Astrocyte (in vitro differentiated cells and primary cell): ENCODE data around the gene MMP14. TPM values are rescaled to one million over a fixed set of nuclear protein-coding genes. Genes with fewer than 3 reads are reported as not detected.
"Not testable (repeated sequence)": the region's sequence is repeated elsewhere in the genome, so short reads cannot be mapped to it uniquely, and the experiment has no call there.

Source experiments
- DNase-seq: peaks from one replicate; pipeline ENCODE4 v3.0.0-alpha.2; 2010; ENCODE audit warnings: low read depth
- FAIRE-seq: peaks from 2 replicates; lab custom pipeline; 2011; peaks lifted over from hg19 to GRCh38; lab: Jason Lieb, UNC
- H2AFZ ChIP-seq: 2 replicates; pipeline ENCODE4 v1.6.0; 2012; ENCODE audit warnings: low read depth, low read length, inconsistent platforms
- H3K27ac ChIP-seq: 2 replicates; pipeline ENCODE4 v1.5.1; 2011; ENCODE audit warnings: low read depth, low read length, inconsistent platforms
- H3K27me3 ChIP-seq: 2 replicates; pipeline ENCODE4 v1.6.0; 2011; ENCODE audit warnings: low read length, inconsistent platforms; ENCODE audit not compliant: insufficient read depth
- H3K36me3 ChIP-seq: 2 replicates; pipeline ENCODE4 v1.5.1; 2011; ENCODE audit warnings: low read length, inconsistent platforms; ENCODE audit not compliant: insufficient read depth
- H3K4me1 ChIP-seq: 2 replicates; pipeline ENCODE4 v1.5.1; 2011; ENCODE audit warnings: low read length, inconsistent platforms; ENCODE audit not compliant: insufficient read depth
- H3K4me2 ChIP-seq: 2 replicates; pipeline ENCODE4 v1.6.0; 2012; ENCODE audit warnings: low read length, inconsistent platforms
- H3K4me3 ChIP-seq: 2 replicates; pipeline ENCODE4 v1.5.1; 2011; ENCODE audit warnings: low read depth, mild to moderate bottlenecking, low read length, inconsistent platforms; ENCODE audit not compliant: insufficient read depth
- H3K79me2 ChIP-seq: 2 replicates; pipeline ENCODE4 v1.6.0; 2012; ENCODE audit warnings: mild to moderate bottlenecking, low read length, inconsistent platforms; ENCODE audit not compliant: insufficient read depth
- H3K9ac ChIP-seq: 2 replicates; pipeline ENCODE4 v1.6.0; 2012; ENCODE audit warnings: mild to moderate bottlenecking, low read length, inconsistent platforms
- H3K9me3 ChIP-seq: 2 replicates; pipeline ENCODE4 v1.5.1; 2012; ENCODE audit warnings: low read depth, mild to moderate bottlenecking, low read length, inconsistent platforms; ENCODE audit not compliant: insufficient read depth
- H4K20me1 ChIP-seq: 2 replicates; pipeline ENCODE4 v1.6.0; 2012; ENCODE audit warnings: low read length, inconsistent platforms; ENCODE audit not compliant: insufficient read depth
- H3K27ac Mint-ChIP-seq: one replicate; pipeline ENCODE4 v1.8.0; 2021; ENCODE audit warnings: mild to moderate bottlenecking, mixed read lengths; ENCODE audit not compliant: unreplicated experiment
- H3K27me3 Mint-ChIP-seq: one replicate; pipeline ENCODE4 v1.8.0; 2021; ENCODE audit warnings: low read depth, mixed read lengths; ENCODE audit not compliant: unreplicated experiment
- H3K36me3 Mint-ChIP-seq: one replicate; pipeline ENCODE4 v1.8.0; 2021; ENCODE audit warnings: low read depth, mixed read lengths; ENCODE audit not compliant: unreplicated experiment
- H3K4me1 Mint-ChIP-seq: one replicate; pipeline ENCODE4 v1.8.0; 2021; ENCODE audit warnings: low read depth, mixed read lengths; ENCODE audit not compliant: unreplicated experiment
- H3K4me3 Mint-ChIP-seq: one replicate; pipeline ENCODE4 v1.8.0; 2021; ENCODE audit warnings: mild to moderate bottlenecking, moderate library complexity, mixed read lengths; ENCODE audit not compliant: unreplicated experiment
- H3K9me3 Mint-ChIP-seq: one replicate; pipeline ENCODE4 v1.8.0; 2021; ENCODE audit warnings: mild to moderate bottlenecking, mixed read lengths; ENCODE audit not compliant: unreplicated experiment
- CTCF ChIP-seq: IDR thresholded peaks from 2 replicates; pipeline ENCODE4 v1.5.1; 2011; ENCODE audit warnings: low read depth, mild to moderate bottlenecking, inconsistent platforms, low read length, moderate library complexity; ENCODE audit not compliant: insufficient read depth
- EZH2 ChIP-seq: IDR thresholded peaks from 2 replicates; pipeline ENCODE4 v1.6.1; 2012; ENCODE audit warnings: mild to moderate bottlenecking, low read length, inconsistent platforms; ENCODE audit not compliant: insufficient read depth
- total RNA-seq: library from RNA; stranded (reverse); gene quantifications from 2 replicates; pipeline ENCODE4 v1.2.1, GENCODE V29; 2021

Gene MMP14
- total RNA-seq, 1 donor from 2014 or later = 911 TPM

GRCh38 chr14:22801716-22802115 is 34.7 kb upstream of the MMP14 start:
- peaks cover 2% of the 10 kb centered on the region for H3K36me3 Mint-ChIP-seq
- no peak overlapping the region for H3K27ac Mint-ChIP-seq
- no peak overlapping the region for H2AFZ ChIP-seq
- H3K9ac ChIP-seq = no peak overlapping the region
- FAIRE-seq (no peak), DNase-seq (no peak)
- H4K20me1 ChIP-seq = no peaks in the 10 kb centered on the region
- no peaks in the 10 kb centered on the region for H3K4me1 ChIP-seq
- H3K79me2 ChIP-seq = no peaks in the 10 kb centered on the region
- no peaks in the 10 kb centered on the region for H3K4me1 Mint-ChIP-seq
- no peak overlapping the region for H3K4me2 ChIP-seq
- H3K36me3 ChIP-seq = no peaks in the 10 kb centered on the region
- no peak overlapping the region for H3K4me3 Mint-ChIP-seq
- H3K4me3 ChIP-seq = no peak overlapping the region
- peaks cover 3% of the 10 kb centered on the region for H3K9me3 Mint-ChIP-seq
- TF ChIP-seq CTCF (no peak), EZH2 (no peak)
- H3K27me3 ChIP-seq = peaks cover 15% of the 10 kb centered on the region
- H3K27ac ChIP-seq = no peak overlapping the region
- H3K27me3 Mint-ChIP-seq = peaks cover 3% of the 10 kb centered on the region
- no peaks in the 10 kb centered on the region for H3K9me3 ChIP-seq

- Histone ChIP-seq H3K4me1 (no peaks in the 10 kb centered on the region), H3K36me3 (no peaks in the 10 kb centered on the region), H3K79me2 (no peaks in the 10 kb centered on the region), H3K9me3 (no peaks in the 10 kb centered on the region), H3K9ac (no peak overlapping the region), H3K27ac (no peak overlapping the region), H2AFZ (no peak overlapping the region), H3K4me2 (no peak overlapping the region), H3K4me3 (no peak overlapping the region), H3K27me3 (peaks cover 6% of the 10 kb centered on the region), H4K20me1 (no peaks in the 10 kb centered on the region)
- FAIRE-seq = no peak
- Mint-ChIP-seq H3K27ac (no peak overlapping the region), H3K9me3 (peaks cover 3% of the 10 kb centered on the region), H3K27me3 (peaks cover 3% of the 10 kb centered on the region), H3K4me3 (no peak overlapping the region), H3K4me1 (peaks cover 2% of the 10 kb centered on the region), H3K36me3 (peaks cover 2% of the 10 kb centered on the region)
- TF ChIP-seq CTCF = no peak
- TF ChIP-seq EZH2 = no peak
- no peak for DNase-seq
Observed at GRCh38 chr14:22802860-22803686, 33.3 kb upstream of the MMP14 start.

- no peaks in the 10 kb centered on the region for H3K9me3 ChIP-seq
- no peaks in the 10 kb centered on the region for H4K20me1 ChIP-seq
- TF ChIP-seq EZH2 = no peak
- TF ChIP-seq CTCF = no peak
- H2AFZ ChIP-seq = no peak overlapping the region
- Mint-ChIP-seq H3K4me3 (no peak overlapping the region), H3K36me3 (peaks cover 2% of the 10 kb centered on the region), H3K27me3 (peaks cover 3% of the 10 kb centered on the region), H3K4me1 (peaks cover 2% of the 10 kb centered on the region), H3K27ac (no peak overlapping the region), H3K9me3 (peaks cover 4% of the 10 kb centered on the region)
- no peak overlapping the region for H3K4me3 ChIP-seq
- no peak overlapping the region for H3K4me2 ChIP-seq
- peaks cover 2% of the 10 kb centered on the region for H3K27me3 ChIP-seq
- no peak overlapping the region for H3K9ac ChIP-seq
- H3K27ac ChIP-seq = no peak overlapping the region
- no peaks in the 10 kb centered on the region for H3K79me2 ChIP-seq
- no peaks in the 10 kb centered on the region for H3K4me1 ChIP-seq
- H3K36me3 ChIP-seq = no peaks in the 10 kb centered on the region
- FAIRE-seq (no peak), DNase-seq (no peak)
Observed at GRCh38 chr14:22803687-22803974, 32.8 kb upstream of the MMP14 start.

GRCh38 chr14:22805235-22805634 is 31.1 kb upstream of the MMP14 start:
- H3K79me2 ChIP-seq, H3K27me3 Mint-ChIP-seq, H4K20me1 ChIP-seq, H3K27me3 ChIP-seq, H3K27ac Mint-ChIP-seq, H2AFZ ChIP-seq, H3K4me3 Mint-ChIP-seq, DNase-seq, H3K9me3 ChIP-seq, H3K4me1 Mint-ChIP-seq, H3K9me3 Mint-ChIP-seq, H3K4me3 ChIP-seq, H3K27ac ChIP-seq, H3K36me3 Mint-ChIP-seq, H3K4me2 ChIP-seq, H3K36me3 ChIP-seq, H3K9ac ChIP-seq, H3K4me1 ChIP-seq, FAIRE-seq: not testable (repeated sequence)
